Neuronal stem cell (in vitro differentiated cells): ENCODE measurements around the gene SALL4.

Source experiments
- DNase-seq: peaks from one replicate; pipeline ENCODE4 v3.0.0-alpha.2; 2013; ENCODE audit warnings: low spot score
- H2AFZ ChIP-seq: one replicate; pipeline ENCODE4 v1.6.1; 2013; ENCODE audit warnings: mild to moderate bottlenecking, low read length, inconsistent platforms
- H2AK5ac ChIP-seq: 2 replicates; pipeline ENCODE4 v1.6.1; 2013; ENCODE audit warnings: low read depth, mild to moderate bottlenecking, inconsistent platforms, low read length, moderate library complexity, mixed read lengths
- H2BK120ac ChIP-seq: 2 replicates; pipeline ENCODE4 v1.6.1; 2013; ENCODE audit warnings: low read depth, mild to moderate bottlenecking, inconsistent platforms, low read length, moderate library complexity, mixed read lengths
- H2BK12ac ChIP-seq: one replicate; pipeline ENCODE4 v1.6.1; 2013; ENCODE audit warnings: low read length, inconsistent platforms
- H2BK15ac ChIP-seq: 2 replicates; pipeline ENCODE4 v1.6.1; 2013; ENCODE audit warnings: mild to moderate bottlenecking, low read length, inconsistent platforms, mixed read lengths
- H2BK5ac ChIP-seq: one replicate; pipeline ENCODE4 v1.6.1; 2013; ENCODE audit warnings: inconsistent platforms, mild to moderate bottlenecking, low read length, moderate library complexity
- H3K14ac ChIP-seq: one replicate; pipeline ENCODE4 v1.6.1; 2013; ENCODE audit warnings: low read length, inconsistent platforms
- H3K18ac ChIP-seq: 2 replicates; pipeline ENCODE4 v1.6.1; 2013; ENCODE audit warnings: low read length, inconsistent platforms
- H3K23ac ChIP-seq: 2 replicates; pipeline ENCODE4 v1.6.1; 2013; ENCODE audit warnings: low read depth, mild to moderate bottlenecking, mixed read lengths, low read length, inconsistent platforms; ENCODE audit not compliant: poor library complexity
- H3K27ac ChIP-seq: replicated peaks from 3 replicates; pipeline ENCODE4 v1.5.1; 2013; ENCODE audit warnings: low read length, inconsistent platforms
- H3K27me3 ChIP-seq, 3 experiments: 2 replicates each; pipeline ENCODE4 v1.6.1; 2013; ENCODE audit warnings: low read length in 3 of 3, mild to moderate bottlenecking in 2 of 3, inconsistent platforms in 1 of 3, low read depth in 1 of 3, mixed read lengths in 1 of 3, moderate library complexity in 1 of 3; ENCODE audit not compliant: control insufficient read depth in 3 of 3, insufficient read depth in 3 of 3
- H3K36me3 ChIP-seq, 2 donors: replicated peaks in 1 of 2; 2 replicates each; pipeline ENCODE4 v1.6.1; 2013; ENCODE audit warnings: low read length in 2 of 2; ENCODE audit not compliant: control insufficient read depth in 2 of 2, insufficient read depth in 2 of 2
- H3K4ac ChIP-seq: 2 replicates; pipeline ENCODE4 v1.6.1; 2013; ENCODE audit warnings: inconsistent platforms, mild to moderate bottlenecking, low read length, moderate library complexity
- H3K4me1 ChIP-seq, 2 donors: 1 replicate in 1 of 2; 2 replicates in 1 of 2; pipeline ENCODE4 v1.6.1; 2013; ENCODE audit warnings: low read length in 2 of 2, low read depth in 1 of 2; ENCODE audit not compliant: control insufficient read depth in 2 of 2, insufficient read depth in 1 of 2
- H3K4me2 ChIP-seq: one replicate; pipeline ENCODE4 v1.6.1; 2013; ENCODE audit warnings: mild to moderate bottlenecking, low read length, inconsistent platforms; ENCODE audit not compliant: insufficient read depth, poor library complexity, severe bottlenecking
- H3K4me3 ChIP-seq, 2 donors: 2 replicates each; pipeline ENCODE4 v1.5.1; 2013; ENCODE audit warnings: low read length in 2 of 2, mild to moderate bottlenecking in 2 of 2, inconsistent platforms in 1 of 2, moderate library complexity in 1 of 2
- H3K79me1 ChIP-seq: one replicate; pipeline ENCODE4 v1.6.1; 2013; ENCODE audit warnings: low read depth, mild to moderate bottlenecking, inconsistent platforms, low read length, moderate library complexity
- H3K9ac ChIP-seq: one replicate; pipeline ENCODE4 v1.6.1; 2013; ENCODE audit warnings: mild to moderate bottlenecking, low read depth, low read length, inconsistent platforms; ENCODE audit not compliant: poor library complexity
- H3K9me3 ChIP-seq, 2 donors: replicated peaks in 1 of 2; 2 replicates each; pipeline versions ENCODE3 to v1.6.1; 2013; ENCODE audit warnings: low read length in 2 of 2, mild to moderate bottlenecking in 2 of 2, inconsistent platforms in 1 of 2, low read depth in 1 of 2, mixed read lengths in 1 of 2, moderate library complexity in 1 of 2; ENCODE audit not compliant: control insufficient read depth in 2 of 2, insufficient read depth in 1 of 2
- H4K8ac ChIP-seq: one replicate; pipeline ENCODE4 v1.6.1; 2013; ENCODE audit warnings: low read depth, mild to moderate bottlenecking, inconsistent platforms, low read length, moderate library complexity
- H4K91ac ChIP-seq: one replicate; pipeline ENCODE4 v1.6.1; 2013; ENCODE audit warnings: low read length, low read depth, mild to moderate bottlenecking, inconsistent platforms; ENCODE audit not compliant: poor library complexity
- WGBS, 2 donors: extraction: QIAGEN DNeasy Blood & Tissue Kit; methylation state at CpG; one replicate each; pipeline ENCODE4 v1.1.7; 2013; ENCODE audit warnings: missing lambda C conversion rate in 2 of 2, mixed read lengths in 1 of 2; ENCODE audit not compliant: insufficient read length in 2 of 2, insufficient replicate concordance in 1 of 2; ENCODE audit errors: extremely low coverage in 2 of 2; 5-methylcytosine and 5-hydroxymethylcytosine counted together

SALL4 gene

GRCh38 chr20:51837436-51837835, 35.1 kb upstream of the SALL4 start:
- no peaks in the 10 kb centered on the region for H3K36me3 ChIP-seq
- no peak overlapping the region for H4K91ac ChIP-seq
- H3K9ac ChIP-seq = no peak overlapping the region
- H2AK5ac ChIP-seq = no peak overlapping the region
- no peaks in the 10 kb centered on the region for H3K79me1 ChIP-seq
- no peak overlapping the region for H2BK120ac ChIP-seq
- WGBS, 2 donors = no CpG with 5 or more reads among the region's 6 CpGs
- DNase-seq = no peak
- H3K14ac ChIP-seq = no peak overlapping the region
- H3K27me3 ChIP-seq = no peaks in the 10 kb centered on the region
- peaks cover 0 to 4% of the 10 kb centered on the region in 2 donors for H3K4me1 ChIP-seq
- H3K9me3 ChIP-seq = no peaks in the 10 kb centered on the region
- H3K27ac ChIP-seq = no peak overlapping the region
- H4K8ac ChIP-seq = no peak overlapping the region
- no peak overlapping the region for H2AFZ ChIP-seq
- no peak overlapping the region for H3K4me3 ChIP-seq
- H3K18ac ChIP-seq = no peak overlapping the region
- H3K23ac ChIP-seq = no peak overlapping the region
- H3K4me2 ChIP-seq = no peak overlapping the region
- H2BK15ac ChIP-seq = no peak overlapping the region
- no peak overlapping the region for H3K4ac ChIP-seq
- no peak overlapping the region for H2BK12ac ChIP-seq
- no peak overlapping the region for H2BK5ac ChIP-seq

- H3K4me3 ChIP-seq = no peak overlapping the region
- H3K14ac ChIP-seq = no peak overlapping the region
- H3K23ac ChIP-seq = no peak overlapping the region
- H2BK120ac ChIP-seq = no peak overlapping the region
- no peak overlapping the region for H3K9ac ChIP-seq
- H3K4me2 ChIP-seq = no peak overlapping the region
- no peak overlapping the region for H3K4ac ChIP-seq
- no peak overlapping the region for H4K8ac ChIP-seq
- no peak overlapping the region for H2BK5ac ChIP-seq
- no peaks in the 10 kb centered on the region for H3K36me3 ChIP-seq
- H2BK12ac ChIP-seq = no peak overlapping the region
- no peak overlapping the region for H4K91ac ChIP-seq
- H2AK5ac ChIP-seq = no peak overlapping the region
- H3K79me1 ChIP-seq = no peaks in the 10 kb centered on the region
- H3K4me1 ChIP-seq = peaks cover 7 to 9% of the 10 kb centered on the region in 2 donors
- H3K9me3 ChIP-seq = no peaks in the 10 kb centered on the region
- H3K18ac ChIP-seq = no peak overlapping the region
- no CpG with 5 or more reads among the region's 6 CpGs for WGBS, 2 donors
- no peak for DNase-seq
- peak overlapping the region; percentile 69 for H2BK15ac ChIP-seq
- no peaks in the 10 kb centered on the region for H3K27me3 ChIP-seq
- no peak overlapping the region for H3K27ac ChIP-seq
- H2AFZ ChIP-seq = peak overlapping the region; percentile 19
These were observed 31.0 kb upstream of the SALL4 start for GRCh38 chr20:51833326-51833725.

GRCh38 chr20:51832276-51832675, 30.0 kb upstream of the SALL4 start:
- H3K18ac ChIP-seq = peak overlapping the region; percentile 65
- H2BK12ac ChIP-seq = no peak overlapping the region
- H2AK5ac ChIP-seq = no peak overlapping the region
- H2BK120ac ChIP-seq = no peak overlapping the region
- H3K4me3 ChIP-seq = no peak overlapping the region
- peaks cover 7 to 9% of the 10 kb centered on the region in 2 donors for H3K4me1 ChIP-seq
- no peak overlapping the region for H2BK5ac ChIP-seq
- no peak for DNase-seq
- H3K79me1 ChIP-seq = no peaks in the 10 kb centered on the region
- H3K14ac ChIP-seq = no peak overlapping the region
- H2BK15ac ChIP-seq = no peak overlapping the region
- no peak overlapping the region for H3K4ac ChIP-seq
- no CpG with 5 or more reads among the region's 3 CpGs for WGBS, 2 donors
- no peak overlapping the region for H4K91ac ChIP-seq
- H3K4me2 ChIP-seq = no peak overlapping the region
- H3K23ac ChIP-seq = no peak overlapping the region
- H2AFZ ChIP-seq = peak overlapping the region; percentile 60
- H3K36me3 ChIP-seq = no peaks in the 10 kb centered on the region
- H3K27ac ChIP-seq = no peak overlapping the region
- no peak overlapping the region for H4K8ac ChIP-seq
- no peaks in the 10 kb centered on the region for H3K27me3 ChIP-seq
- no peaks in the 10 kb centered on the region for H3K9me3 ChIP-seq
- no peak overlapping the region for H3K9ac ChIP-seq

- WGBS, 2 donors = no CpG with 5 or more reads among the region's 6 CpGs
- H3K4me3 ChIP-seq = no peak overlapping the region
- no peak overlapping the region for H3K18ac ChIP-seq
- H3K36me3 ChIP-seq = no peaks in the 10 kb centered on the region
- H4K8ac ChIP-seq = no peak overlapping the region
- H3K9me3 ChIP-seq = no peaks in the 10 kb centered on the region
- no peak overlapping the region for H3K14ac ChIP-seq
- no peak overlapping the region for H3K27ac ChIP-seq
- no peak overlapping the region for H3K4ac ChIP-seq
- H2AFZ ChIP-seq = peak overlapping the region; percentile 60
- no peaks in the 10 kb centered on the region for H3K27me3 ChIP-seq
- no peak overlapping the region for H3K9ac ChIP-seq
- no peak overlapping the region for H4K91ac ChIP-seq
- peaks cover 7 to 9% of the 10 kb centered on the region in 2 donors for H3K4me1 ChIP-seq
- H3K79me1 ChIP-seq = no peaks in the 10 kb centered on the region
- H3K4me2 ChIP-seq = no peak overlapping the region
- no peak overlapping the region for H3K23ac ChIP-seq
- H2AK5ac ChIP-seq = no peak overlapping the region
- no peak overlapping the region for H2BK5ac ChIP-seq
- H2BK15ac ChIP-seq = no peak overlapping the region
- no peak for DNase-seq
- no peak overlapping the region for H2BK120ac ChIP-seq
- H2BK12ac ChIP-seq = no peak overlapping the region
These were observed 29.5 kb upstream of the SALL4 start for GRCh38 chr20:51831866-51832265.
